ENCODE data around the gene MAP2K3. TPM values are rescaled to one million over a fixed set of nuclear protein-coding genes. Genes with fewer than 3 reads are reported as not detected.
A peak's percentile ranks its signal among the peaks of the same experiment; 100 is the strongest.

The MAP2K3 gene
- total and polyA plus RNA-seq, 12 donors: 28.9 to 103 (median 60.4) TPM

DNA sequence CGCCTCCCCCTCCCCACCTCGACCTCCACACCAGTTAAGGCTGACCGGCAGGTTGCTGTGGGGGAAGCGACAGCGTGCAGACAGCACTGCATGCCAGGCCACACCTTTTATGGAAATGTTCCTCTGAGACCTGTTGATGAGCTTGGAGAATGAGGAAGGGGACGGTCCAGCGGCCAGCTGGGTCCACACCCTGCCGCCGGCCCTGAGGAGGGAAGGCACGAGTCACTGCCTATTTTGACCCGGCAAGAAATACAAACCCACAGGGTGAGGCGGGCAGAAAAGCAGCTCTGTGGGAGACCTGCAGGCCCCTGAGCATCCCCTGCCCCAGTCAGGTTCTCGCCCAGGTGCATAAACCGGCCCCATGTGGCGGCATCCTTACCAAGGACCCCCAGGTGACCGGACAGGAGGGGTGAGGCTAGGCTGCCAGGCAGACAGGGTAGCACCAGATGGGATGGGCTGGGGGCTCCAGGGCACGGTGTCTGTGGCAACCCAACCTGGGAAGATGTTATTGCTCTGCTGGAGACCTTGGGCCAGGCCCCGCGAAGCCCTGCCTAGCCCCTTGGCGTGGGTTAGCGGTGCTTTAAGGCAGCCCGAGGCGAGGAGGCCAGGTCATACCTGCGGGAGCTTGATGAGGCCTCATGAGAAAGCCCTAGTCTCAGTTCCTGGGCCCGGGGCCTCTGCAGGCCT, 44.0 kb upstream of the MAP2K3 start:
- H3K4me3 ChIP-seq: no peak overlapping the region
- no peak for TF ChIP-seq CTCF (IDR thresholded peaks at IDR 0.05)
- ATAC-seq (no peak), DNase-seq (no peak)
- 74 to 76% methylated on average over 25 of the region's 25 CpGs for WGBS, 2 donors
- no peaks in the 10 kb centered on the region for H3K27me3 ChIP-seq
- H3K9me3 ChIP-seq: no peaks in the 10 kb centered on the region
- H3K27ac ChIP-seq: no peak overlapping the region
- peaks cover 0 to 31% (median 13%) of the 10 kb centered on the region in 9 donors for H3K4me1 ChIP-seq
- H3K36me3 ChIP-seq: peaks cover 0 to 32% (median 0%) of the 10 kb centered on the region in 9 donors
- intact Hi-C loops (cut with DNase I): no loop called here

DNA sequence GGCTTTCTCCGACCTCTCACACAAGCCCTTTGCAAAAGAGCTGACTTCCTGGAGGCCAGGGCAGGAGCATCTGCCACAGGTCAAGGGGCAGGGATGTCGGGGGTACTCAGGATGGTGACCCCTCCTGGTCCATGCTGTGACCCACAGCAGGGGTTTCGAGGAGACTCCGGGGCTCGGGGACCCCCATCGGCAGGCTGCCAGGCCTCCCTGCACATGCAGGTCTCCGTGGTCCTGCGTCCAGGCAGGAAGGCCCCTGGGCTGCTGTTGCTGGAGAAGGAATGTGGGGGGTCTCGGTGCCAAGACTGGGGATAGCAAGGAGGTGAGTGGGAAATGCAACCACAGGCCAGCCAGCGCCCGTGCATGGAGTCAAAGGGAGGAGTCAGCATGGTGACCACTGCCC, 42.9 kb upstream of the MAP2K3 start:
- TF ChIP-seq CTCF (IDR thresholded peaks at IDR 0.05): no peak
- Histone ChIP-seq H3K27ac (peak overlapping the region in 4 of 10 donors; percentile 23 to 70 (median 68)), H3K4me3 (no peak overlapping the region), H3K36me3 (peaks cover 0 to 32% (median 0%) of the 10 kb centered on the region in 9 donors), H3K9me3 (no peaks in the 10 kb centered on the region), H3K4me1 (peaks cover 0 to 42% (median 13%) of the 10 kb centered on the region in 9 donors), H3K27me3 (no peaks in the 10 kb centered on the region)
- DNase-seq: no peak
- 84 to 85% methylated on average over 11 of the region's 11 CpGs for WGBS, 2 donors
- intact Hi-C loops (cut with DNase I): no loop called here
- ATAC-seq: peak in 1 of 8 donors; percentile 7

- intact Hi-C loops (cut with DNase I): no loop called here
- WGBS, 2 donors: 71 to 72% methylated on average over 11 of the region's 11 CpGs
Measured at GRCh38 chr17:21242026-21242697, 42.3 kb upstream of the MAP2K3 start.

More at GRCh38 chr17:21242026-21242697, 42.3 kb upstream of the MAP2K3 start:
- Histone ChIP-seq H3K36me3 (peaks cover 0 to 32% (median 0%) of the 10 kb centered on the region in 9 donors), H3K4me3 (no peak overlapping the region), H3K27me3 (no peaks in the 10 kb centered on the region), H3K27ac (peak overlapping the region in 7 of 10 donors; percentile 23 to 70 (median 68)), H3K4me1 (peaks cover 0 to 48% (median 13%) of the 10 kb centered on the region in 9 donors), H3K9me3 (no peaks in the 10 kb centered on the region)
- no peak for TF ChIP-seq CTCF (IDR thresholded peaks at IDR 0.05)
- no peak for DNase-seq
- ATAC-seq: peak in 4 of 8 donors; percentile 1 to 11 (median 4)

Data from heart right ventricle (tissue), 16 donors.